ENCODE data around the gene PSAT1. TPM values are rescaled to one million over a fixed set of nuclear protein-coding genes. Genes with fewer than 3 reads are reported as not detected.

Gene PSAT1
- total RNA-seq, 2 experiments from 2014 or later = 174 to 182 TPM

GRCh38 chr9:78311886-78312524, 15.1 kb downstream of the PSAT1 start:
- TF ChIP-seq CTCF (IDR thresholded peaks at IDR 0.05) = no peak
- peaks cover 73% of the 10 kb centered on the region for H3K36me3 Mint-ChIP-seq (ENCODE audit: low read depth)
- ATAC-seq = no peak
- DNase-seq = no peak
- no peaks in the 10 kb centered on the region for H3K27me3 Mint-ChIP-seq
- CTCF ChIA-PET = interaction anchor here (1.2 kb wide), 1 partner anchor 50 kb away, joined by 4 read pairs; no protein-coding TSS in a partner anchor
- H3K4me1 Mint-ChIP-seq (ENCODE audit: low read depth) = peaks cover 5% of the 10 kb centered on the region
- POLR2A ChIA-PET = interaction anchor here (1.2 to 6.3 kb wide), 3 partner anchors 9 to 14 kb away, joined by 3 to 36 read pairs (median 10); partner anchors contain the start of gene PSAT1
- no peaks in the 10 kb centered on the region for H3K9me3 Mint-ChIP-seq
- no peak overlapping the region for H3K4me3 Mint-ChIP-seq
- intact Hi-C loops (cut with micrococcal nuclease) = no loop called here
- H3K27ac Mint-ChIP-seq = no peak overlapping the region

DNA sequence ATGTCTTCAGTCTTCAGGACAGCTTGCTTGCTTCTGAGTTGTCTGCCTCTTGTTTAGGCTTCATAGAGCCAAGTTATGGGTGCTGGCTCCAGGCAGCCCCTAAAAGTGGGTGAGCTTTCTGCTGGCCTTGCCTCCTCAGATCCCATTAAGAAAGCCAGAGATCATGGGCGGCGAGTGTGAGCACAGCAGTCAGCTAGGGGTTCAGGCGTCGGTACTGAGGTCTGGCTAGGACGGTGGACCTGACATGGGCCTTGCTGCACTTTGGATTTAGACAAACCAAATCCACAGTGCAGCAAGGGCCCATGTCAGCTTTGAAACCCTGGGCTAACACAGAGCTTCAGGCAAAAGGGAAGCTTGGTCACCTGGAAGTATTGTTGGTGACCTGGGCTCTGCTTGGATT, 17.6 kb downstream of the PSAT1 start:
- intact Hi-C loops (cut with micrococcal nuclease) = no loop called here
- ChIA-PET POLR2A (interaction anchor here (1.0 to 2.9 kb wide), 4 partner anchors 10 to 15 kb away, joined by 3 to 10 read pairs (median 7); no protein-coding TSS in a partner anchor), CTCF (no interaction called here)
- no peak overlapping the region for H3K4me3 Mint-ChIP-seq
- TF ChIP-seq CTCF (IDR thresholded peaks at IDR 0.05) = no peak
- H3K9me3 Mint-ChIP-seq = no peaks in the 10 kb centered on the region
- peaks cover 5% of the 10 kb centered on the region for H3K4me1 Mint-ChIP-seq (ENCODE audit: low read depth)
- H3K36me3 Mint-ChIP-seq (ENCODE audit: low read depth) = peaks cover 76% of the 10 kb centered on the region
- H3K27ac Mint-ChIP-seq = no peak overlapping the region
- DNase-seq (no peak), ATAC-seq (no peak)
- H3K27me3 Mint-ChIP-seq = no peaks in the 10 kb centered on the region

DNA sequence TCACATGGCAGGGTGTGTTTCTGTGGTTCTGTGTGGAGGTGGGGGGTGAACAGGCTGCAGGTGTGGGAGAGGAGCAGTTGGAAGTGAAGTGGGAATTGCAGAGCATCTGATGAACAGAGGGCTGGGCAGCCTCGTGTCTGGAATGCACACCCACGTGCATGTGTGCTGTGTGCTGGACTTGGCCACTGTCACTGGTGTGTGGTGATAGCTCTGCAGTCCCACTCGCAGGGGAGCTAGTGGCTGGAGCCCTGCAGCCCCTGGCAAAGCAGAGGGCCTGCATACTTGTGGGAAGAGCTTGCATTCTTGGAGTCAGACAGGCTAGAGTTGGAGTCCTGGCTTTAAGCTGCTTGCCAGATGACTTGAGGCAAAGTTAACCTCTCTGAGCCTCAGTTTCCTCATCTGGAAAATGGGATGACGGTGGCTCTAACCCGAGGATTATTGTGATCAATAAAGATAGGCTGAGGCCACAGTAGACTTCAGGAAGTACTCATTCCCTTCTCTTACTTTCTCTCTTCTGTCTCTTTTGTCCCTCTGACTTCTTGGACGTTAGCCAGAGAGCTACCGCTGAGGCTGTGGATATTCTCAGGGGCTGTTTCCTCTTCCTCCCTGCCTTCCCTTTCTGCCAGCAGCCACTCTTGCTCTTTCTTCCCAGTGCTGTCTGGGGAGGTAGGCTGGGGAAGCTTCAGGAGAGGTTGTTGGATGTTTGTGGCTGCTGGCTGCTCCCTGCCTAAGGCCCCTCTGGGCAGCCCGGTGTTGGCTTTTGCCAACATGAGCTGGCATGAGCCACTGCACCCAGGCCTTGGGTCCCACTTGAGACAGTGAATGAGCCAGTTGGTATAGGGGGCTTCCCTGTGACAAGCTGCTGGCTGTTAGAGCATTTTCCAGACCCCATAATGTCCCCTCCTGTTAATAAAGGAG, 18.3 kb downstream of the PSAT1 start:
- intact Hi-C loops (cut with micrococcal nuclease) = no loop called here
- Mint-ChIP-seq H3K36me3 (ENCODE audit: low read depth) (peaks cover 78% of the 10 kb centered on the region), H3K27ac (no peak overlapping the region), H3K27me3 (no peaks in the 10 kb centered on the region), H3K4me1 (ENCODE audit: low read depth) (peaks cover 5% of the 10 kb centered on the region), H3K9me3 (no peaks in the 10 kb centered on the region), H3K4me3 (no peak overlapping the region)
- ATAC-seq (no peak), DNase-seq (no peak)
- TF ChIP-seq CTCF (IDR thresholded peaks at IDR 0.05) = no peak
- ChIA-PET CTCF (no interaction called here), POLR2A (interaction anchor here (0.8 to 2.9 kb wide), 7 partner anchors 8 to 21 kb away, joined by 3 to 10 read pairs (median 6); no protein-coding TSS in a partner anchor)

DNA sequence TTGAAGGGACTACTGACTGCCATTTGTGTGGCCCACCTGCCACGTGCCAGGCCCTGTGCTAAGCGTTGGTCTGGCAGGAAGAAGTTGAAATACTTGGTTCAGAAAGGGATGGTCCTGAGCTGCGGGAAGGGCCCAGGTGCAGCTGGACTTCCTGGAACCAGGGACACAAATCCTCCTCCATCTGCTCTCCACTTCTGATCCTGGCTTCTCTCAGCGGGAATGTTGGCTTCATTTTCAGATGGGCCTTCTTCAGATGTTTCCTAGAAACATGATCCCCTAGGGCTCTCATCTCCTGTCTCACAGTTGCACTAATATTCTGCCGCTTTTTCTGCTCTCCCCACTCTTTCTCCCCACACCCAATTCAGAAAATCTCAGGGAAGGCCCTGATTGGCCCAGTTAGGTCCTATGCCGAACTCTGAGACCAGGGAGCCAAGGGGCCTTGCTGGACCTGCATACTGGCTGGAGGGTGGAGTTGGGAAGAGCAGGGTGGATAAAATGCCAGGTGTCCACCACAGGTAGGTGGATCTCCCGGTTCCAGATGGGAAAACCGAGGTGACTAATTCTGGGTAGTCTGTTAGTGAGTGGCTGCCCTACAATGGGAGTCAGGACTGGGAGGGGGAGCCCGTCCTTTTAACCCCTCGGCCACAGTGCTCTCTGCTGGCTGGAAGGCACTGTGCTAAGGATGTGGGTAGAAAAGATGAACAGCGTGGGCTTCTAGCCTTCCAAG, 19.4 kb downstream of the PSAT1 start:
- ATAC-seq (no peak), DNase-seq (no peak)
- Mint-ChIP-seq H3K4me3 (no peak overlapping the region), H3K27ac (peak overlapping the region; percentile 25), H3K27me3 (no peaks in the 10 kb centered on the region), H3K9me3 (no peaks in the 10 kb centered on the region), H3K36me3 (ENCODE audit: low read depth) (peaks cover 79% of the 10 kb centered on the region), H3K4me1 (ENCODE audit: low read depth) (peaks cover 5% of the 10 kb centered on the region)
- ChIA-PET CTCF (no interaction called here), POLR2A (interaction anchor here (0.6 to 1.9 kb wide), 7 partner anchors 8 to 20 kb away, joined by 3 to 9 read pairs (median 6); partner anchors contain the start of gene PSAT1)
- no peak for TF ChIP-seq CTCF (IDR thresholded peaks at IDR 0.05)
- intact Hi-C loops (cut with micrococcal nuclease) = no loop called here

Measured in activated CD8-positive, alpha-beta T cell treated with anti-CD3 and anti-CD28 coated beads for 36 hours (primary cell).